Natural killer cell (primary cell): Measurements from ENCODE around the gene RELN. TPM values are rescaled to one million over a fixed set of nuclear protein-coding genes. Genes with fewer than 3 reads are reported as not detected.

Source experiments
- ATAC-seq, 3 donors: fragments of 150-1000 bp in 2 of 3; fragments of 200-7000 bp in 1 of 3; cut with Tn5 transposase; 1 replicate in 1 of 3; 2 replicates in 2 of 3; pipeline ENCODE4 v1.10.0; 2021; ENCODE audit warnings: mild to moderate bottlenecking in 2 of 3, moderate library complexity in 2 of 3
- DNase-seq, 2 donors: peaks; one replicate each; pipeline versions ENCODE4 v3.0.0 to v3.0.0-alpha.2; 2013 to 2021; ENCODE audit warnings: mixed read lengths in 1 of 2
- H3K27ac ChIP-seq: one replicate; pipeline ENCODE4 v1.5.1; 2013; ENCODE audit warnings: mild to moderate bottlenecking, low read length
- H3K27me3 ChIP-seq: one replicate; pipeline ENCODE4 v1.6.1; 2013; ENCODE audit warnings: low read length; ENCODE audit not compliant: control insufficient read depth, insufficient read depth
- H3K36me3 ChIP-seq: one replicate; pipeline ENCODE4 v1.6.1; 2013; ENCODE audit warnings: low read length; ENCODE audit not compliant: control insufficient read depth, insufficient read depth
- H3K4me1 ChIP-seq: one replicate; pipeline ENCODE4 v1.6.1; 2013; ENCODE audit warnings: low read length; ENCODE audit not compliant: control insufficient read depth, insufficient read depth
- H3K4me3 ChIP-seq: one replicate; pipeline ENCODE4 v1.5.1; 2013; ENCODE audit warnings: low read length
- H3K9me3 ChIP-seq: one replicate; pipeline ENCODE4 v1.6.1; 2013; ENCODE audit warnings: low read length; ENCODE audit not compliant: control insufficient read depth, insufficient read depth
- H3K27ac Mint-ChIP-seq, 2 donors: one replicate each; pipeline ENCODE4 v1.8.0; 2022; ENCODE audit warnings: mild to moderate bottlenecking in 2 of 2, mixed read lengths in 2 of 2, moderate library complexity in 1 of 2
- H3K27me3 Mint-ChIP-seq, 2 donors: one replicate each; pipeline ENCODE4 v1.8.0; 2022; ENCODE audit warnings: low read depth in 2 of 2, mixed read lengths in 2 of 2
- H3K36me3 Mint-ChIP-seq: one replicate; pipeline ENCODE4 v1.8.0; 2022; ENCODE audit warnings: mixed read lengths
- H3K4me1 Mint-ChIP-seq, 2 donors: one replicate each; pipeline ENCODE4 v1.8.0; 2022; ENCODE audit warnings: mixed read lengths in 2 of 2
- H3K4me3 Mint-ChIP-seq: one replicate; pipeline ENCODE4 v1.8.0; 2022; ENCODE audit warnings: mild to moderate bottlenecking, moderate library complexity, mixed read lengths
- H3K9me3 Mint-ChIP-seq, 2 donors: one replicate each; pipeline ENCODE4 v1.8.0; 2022; ENCODE audit warnings: mixed read lengths in 2 of 2
- WGBS: methylation state at CpG from one replicate; pipeline ENCODE4 v1.1.7; 2013; ENCODE audit warnings: missing lambda C conversion rate; ENCODE audit not compliant: insufficient coverage; 5-methylcytosine and 5-hydroxymethylcytosine counted together
- intact Hi-C: fragments of 100-400 bp; cut with micrococcal nuclease; formaldehyde crosslinking; loops from one replicate; pipeline ENCODE4 v1.14.2; 2022
- total RNA-seq, 4 donors: library from RNA; stranded (reverse); fragments of 120-200 nt in 1 of 4; gene quantifications; one replicate each; pipeline versions ENCODE4 v1.2.3 to v1.2.4, GENCODE V29; 2013 to 2022
- TF ChIP-seq, protein P1 (sequence below): fragments of 200-600 bp; IDR thresholded peaks from one replicate; pipeline ENCODE4 v1.8.0; 2022; ENCODE audit warnings: antibody characterized with exemption

RELN gene
- total RNA-seq, 3 donors from 2014 or later (not counting 1 experiment from before 2014, with no cell fraction given), result not detected

DNA sequence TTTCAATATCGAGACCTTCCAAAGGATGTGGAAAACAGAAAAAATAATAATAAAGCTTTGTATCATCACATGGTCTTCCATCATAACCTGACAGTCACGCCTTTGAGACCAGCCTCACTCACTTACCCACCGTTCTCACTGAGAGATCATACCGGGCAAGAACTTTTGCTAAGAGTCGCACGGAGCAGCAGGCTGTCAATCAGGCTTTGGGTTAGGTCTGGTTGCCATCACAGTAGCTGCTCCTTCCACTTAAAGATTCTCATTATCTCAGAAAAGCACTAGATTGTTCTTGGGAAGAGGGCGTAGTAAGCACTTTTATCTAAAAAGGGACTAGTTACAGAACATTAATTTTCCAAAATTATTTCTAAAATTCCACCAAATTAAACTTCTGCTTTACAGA lies 2.0 kb downstream of the RELN start:
- Histone ChIP-seq H3K27me3 (peaks cover 13% of the 10 kb centered on the region), H3K9me3 (no peaks in the 10 kb centered on the region), H3K27ac (no peak overlapping the region), H3K36me3 (no peaks in the 10 kb centered on the region), H3K4me1 (no peaks in the 10 kb centered on the region), H3K4me3 (no peak overlapping the region)
- H3K9me3 Mint-ChIP-seq, result no peaks in the 10 kb centered on the region
- WGBS, result 74% methylated on average over 6 of the region's 7 CpGs
- intact Hi-C loops, result no loop called here
- H3K27ac Mint-ChIP-seq, result no peak overlapping the region
- DNase-seq (no peak), ATAC-seq (no peak)
- peaks cover 0 to 5% of the 10 kb centered on the region in 2 donors for H3K4me1 Mint-ChIP-seq
- H3K27me3 Mint-ChIP-seq, result peaks cover 25 to 26% of the 10 kb centered on the region in 2 donors
- no peaks in the 10 kb centered on the region for H3K36me3 Mint-ChIP-seq
- no peak overlapping the region for H3K4me3 Mint-ChIP-seq
- TF ChIP-seq, protein P1, sequence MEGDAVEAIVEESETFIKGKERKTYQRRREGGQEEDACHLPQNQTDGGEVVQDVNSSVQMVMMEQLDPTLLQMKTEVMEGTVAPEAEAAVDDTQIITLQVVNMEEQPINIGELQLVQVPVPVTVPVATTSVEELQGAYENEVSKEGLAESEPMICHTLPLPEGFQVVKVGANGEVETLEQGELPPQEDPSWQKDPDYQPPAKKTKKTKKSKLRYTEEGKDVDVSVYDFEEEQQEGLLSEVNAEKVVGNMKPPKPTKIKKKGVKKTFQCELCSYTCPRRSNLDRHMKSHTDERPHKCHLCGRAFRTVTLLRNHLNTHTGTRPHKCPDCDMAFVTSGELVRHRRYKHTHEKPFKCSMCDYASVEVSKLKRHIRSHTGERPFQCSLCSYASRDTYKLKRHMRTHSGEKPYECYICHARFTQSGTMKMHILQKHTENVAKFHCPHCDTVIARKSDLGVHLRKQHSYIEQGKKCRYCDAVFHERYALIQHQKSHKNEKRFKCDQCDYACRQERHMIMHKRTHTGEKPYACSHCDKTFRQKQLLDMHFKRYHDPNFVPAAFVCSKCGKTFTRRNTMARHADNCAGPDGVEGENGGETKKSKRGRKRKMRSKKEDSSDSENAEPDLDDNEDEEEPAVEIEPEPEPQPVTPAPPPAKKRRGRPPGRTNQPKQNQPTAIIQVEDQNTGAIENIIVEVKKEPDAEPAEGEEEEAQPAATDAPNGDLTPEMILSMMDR, result no peak

DNA sequence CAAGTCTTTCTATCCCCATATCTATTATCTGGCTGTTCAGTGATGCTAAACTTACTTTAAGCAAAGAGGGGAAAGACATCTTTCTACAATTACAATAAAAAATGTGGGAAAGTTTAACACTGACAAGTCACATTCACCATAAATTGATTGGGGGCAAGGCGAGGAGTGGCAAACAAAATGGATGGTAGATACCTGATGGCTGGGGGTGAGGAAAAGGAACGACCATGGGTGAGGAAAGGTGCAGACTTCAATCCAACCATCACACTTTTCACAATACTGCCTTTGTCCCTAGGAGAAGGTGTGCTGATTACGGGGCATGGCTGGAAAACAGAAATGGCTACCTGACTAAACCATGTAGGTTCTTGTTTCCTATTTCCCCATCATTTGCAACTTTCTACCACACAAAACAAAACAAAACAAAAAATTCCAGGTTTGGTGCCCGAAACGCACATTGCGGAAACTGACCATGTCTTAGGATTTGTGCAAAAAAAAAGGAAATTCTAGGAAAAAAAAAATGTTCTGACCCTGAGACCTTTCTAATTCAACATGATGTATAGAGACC lies 3.8 kb downstream of the RELN start:
- WGBS, result 86% methylated on average over 4 of the region's 6 CpGs
- DNase-seq (no peak), ATAC-seq (no peak)
- Histone ChIP-seq H3K4me1 (no peaks in the 10 kb centered on the region), H3K9me3 (no peaks in the 10 kb centered on the region), H3K27me3 (peaks cover 13% of the 10 kb centered on the region), H3K27ac (no peak overlapping the region), H3K36me3 (no peaks in the 10 kb centered on the region), H3K4me3 (no peak overlapping the region)
- Mint-ChIP-seq H3K4me3 (no peak overlapping the region), H3K27ac (no peak overlapping the region), H3K36me3 (no peaks in the 10 kb centered on the region), H3K9me3 (no peaks in the 10 kb centered on the region), H3K27me3 (peaks cover 24 to 25% of the 10 kb centered on the region in 2 donors), H3K4me1 (peaks cover 0 to 5% of the 10 kb centered on the region in 2 donors)
- TF ChIP-seq, protein P1, result no peak
- intact Hi-C loops, result no loop called here

DNA sequence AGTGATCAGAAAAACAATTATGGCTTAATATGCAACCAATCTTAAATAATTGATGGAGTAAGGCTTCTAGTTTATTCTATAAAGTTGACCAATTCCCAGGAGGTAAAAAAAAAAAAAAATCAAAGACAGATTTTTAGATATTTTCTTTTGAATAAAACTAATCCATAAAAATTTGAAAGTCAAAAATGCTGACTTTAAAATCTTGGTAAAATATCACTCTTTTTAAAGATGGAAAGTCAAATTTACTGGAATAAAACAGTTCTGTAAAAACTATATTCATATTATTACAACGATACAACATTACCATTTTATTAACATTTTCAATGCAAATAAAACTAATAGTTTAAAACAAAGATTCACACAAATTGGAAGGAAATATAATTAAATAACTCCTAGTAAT lies 5.4 kb downstream of the RELN start:
- no peak for DNase-seq
- no CpG with 5 or more reads among the region's 1 CpG for WGBS
- Histone ChIP-seq H3K9me3 (no peaks in the 10 kb centered on the region), H3K4me1 (no peaks in the 10 kb centered on the region), H3K27ac (no peak overlapping the region), H3K36me3 (no peaks in the 10 kb centered on the region), H3K27me3 (peaks cover 8% of the 10 kb centered on the region), H3K4me3 (no peak overlapping the region)
- Mint-ChIP-seq H3K4me3 (no peak overlapping the region), H3K27me3 (peaks cover 18 to 19% of the 10 kb centered on the region in 2 donors), H3K4me1 (no peaks in the 10 kb centered on the region), H3K27ac (no peak overlapping the region), H3K36me3 (no peaks in the 10 kb centered on the region), H3K9me3 (no peaks in the 10 kb centered on the region)
- intact Hi-C loops, result no loop called here
- no peak for ATAC-seq
- TF ChIP-seq, protein P1, result no peak
